Bone marrow (tissue), 2 donors: Measurements from ENCODE around the gene CD109.
A peak's percentile ranks its signal among the peaks of the same experiment; 100 is the strongest.
"Not testable (repeated sequence)": the region's sequence is repeated elsewhere in the genome, so short reads cannot be mapped to it uniquely, and the experiment has no call there.

Experiments
- DNase-seq, 2 donors: peaks; one replicate each; lab custom pipeline; 2025; lab: John Stamatoyannopoulos, UW

The CD109 gene

DNA sequence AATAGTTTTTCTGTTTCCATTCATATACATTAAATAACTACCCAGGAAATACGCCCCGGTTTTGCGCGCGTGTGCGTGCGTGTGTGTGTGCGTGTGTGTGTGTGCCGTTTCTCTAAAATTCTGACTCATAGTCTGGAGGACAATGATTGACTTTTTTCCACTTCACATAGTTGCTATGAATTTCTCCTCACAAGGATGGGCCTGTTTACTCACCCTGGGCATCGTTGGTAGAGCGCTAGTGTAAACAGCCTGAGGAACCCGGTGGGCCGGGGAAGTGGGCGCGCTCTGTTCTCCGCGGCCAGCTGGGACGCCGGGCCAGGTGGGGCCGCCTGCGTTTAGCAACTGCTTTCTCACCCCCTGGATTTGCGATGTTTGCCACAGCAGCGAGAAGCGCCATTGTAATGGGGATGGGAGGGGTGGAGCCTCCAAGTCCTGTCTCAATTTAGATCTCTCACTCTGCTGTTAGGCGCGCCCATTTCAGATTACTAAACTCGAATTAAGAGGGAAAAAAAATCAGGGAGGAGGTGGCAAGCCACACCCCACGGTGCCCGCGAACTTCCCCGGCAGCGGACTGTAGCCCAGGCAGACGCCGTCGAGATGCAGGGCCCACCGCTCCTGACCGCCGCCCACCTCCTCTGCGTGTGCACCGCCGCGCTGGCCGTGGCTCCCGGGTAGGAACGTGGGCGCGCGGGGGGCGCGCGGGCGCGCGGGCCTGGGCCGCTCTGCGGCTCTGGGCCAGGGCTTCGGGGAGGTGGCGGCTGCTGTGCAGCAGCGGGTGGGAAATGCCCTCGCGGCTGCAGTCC is at the start of gene CD109:
Gene CD109, plus strand, starts transcription at position 585 of the 803 bp plus-strand sequence. Its CDS starts 13 bp downstream, at position 598.
- peak; percentile 52 to 93 for DNase-seq

DNA sequence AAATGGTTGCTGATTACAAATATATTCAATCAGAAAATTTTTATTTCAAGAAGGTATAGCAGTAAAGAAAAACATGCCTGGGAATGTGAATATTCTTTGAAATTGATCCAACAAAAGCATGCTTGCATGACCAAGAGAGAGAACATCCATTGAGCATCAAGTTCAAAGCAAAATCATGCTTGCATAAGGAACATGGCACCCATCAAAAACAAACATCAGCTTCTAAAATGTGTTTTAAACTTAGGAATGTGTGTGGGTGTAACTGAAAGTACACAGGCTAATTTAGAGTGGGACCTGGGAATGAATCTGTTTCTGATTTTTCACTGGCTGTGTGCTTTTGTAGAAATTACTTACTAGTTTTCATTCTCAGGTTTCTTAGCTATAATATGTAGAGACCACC is 47.8 kb upstream of the CD109 start:
- DNase-seq: no peak

DNA sequence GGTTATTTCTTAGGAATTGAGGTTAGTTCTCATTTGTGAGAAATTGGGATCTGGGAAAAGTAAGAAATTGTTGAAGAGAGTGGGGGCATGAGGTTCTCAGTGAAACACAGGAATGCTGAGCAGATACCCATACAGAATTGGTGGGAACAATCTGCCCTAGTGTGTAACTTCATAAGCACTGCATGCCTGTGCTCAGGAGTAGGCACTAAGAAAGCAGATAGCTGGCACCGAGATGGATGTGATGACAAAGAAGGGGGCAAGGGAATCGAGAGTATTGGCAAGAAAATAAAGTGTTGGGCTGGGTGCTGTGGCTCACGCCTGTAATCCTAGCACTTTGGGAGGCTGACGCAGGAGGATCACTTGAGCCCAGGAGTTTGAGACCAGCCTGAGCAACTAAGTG is 46.2 kb upstream of the CD109 start:
- no peak for DNase-seq

- peak; percentile 33 to 46 for DNase-seq
Observed at GRCh38 chr6:73652637-73653570, 43.1 kb upstream of the CD109 start.

DNA sequence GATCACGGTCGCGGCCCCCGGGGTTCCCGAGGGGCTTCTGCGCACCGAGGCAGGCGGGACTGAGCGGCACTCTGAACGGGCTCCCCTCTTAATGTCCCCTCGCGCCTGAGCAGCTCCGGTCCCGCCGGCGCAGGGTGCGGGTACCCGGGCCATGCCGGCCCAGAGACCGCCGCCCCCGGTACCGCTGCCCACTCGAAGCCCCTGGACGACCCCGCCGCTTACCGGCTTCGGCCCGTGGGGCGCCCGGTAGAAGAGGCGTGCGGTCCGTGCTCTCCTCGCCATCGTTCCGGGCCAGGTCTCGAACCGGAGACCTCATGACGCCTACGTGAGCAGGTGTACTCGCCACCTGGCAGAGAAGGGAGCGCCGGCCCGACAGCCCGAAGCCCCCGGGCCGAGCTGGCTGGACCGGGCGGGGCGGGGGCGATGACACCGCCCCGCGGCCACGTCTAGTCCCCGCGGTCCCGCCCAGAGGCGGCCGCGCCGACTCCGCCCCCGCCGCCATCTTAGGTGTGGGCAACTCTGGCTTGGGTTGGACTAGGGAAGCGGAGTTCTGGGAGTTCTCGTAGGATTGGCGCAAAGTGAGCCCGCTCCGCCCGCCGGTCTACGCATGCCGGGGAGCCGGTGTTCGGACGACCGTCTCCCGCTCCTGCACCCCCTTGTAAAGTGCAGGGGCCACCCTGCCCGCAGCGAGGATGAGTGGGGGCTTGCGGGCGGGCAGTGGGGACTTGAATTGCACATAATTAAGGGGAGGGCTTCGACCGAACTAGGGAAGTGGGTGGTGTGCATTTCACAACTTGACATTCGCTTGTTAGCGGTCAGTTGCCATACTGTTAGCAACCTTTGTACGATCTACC is 42.2 kb upstream of the CD109 start, which contains the start of gene SLC17A5:
Gene SLC17A5, minus strand, starts transcription at position 422 of the 854 bp plus-strand sequence. Its CDS starts 106 bp downstream, at position 316.
- DNase-seq: peak; percentile 86 to 87

GRCh38 chr6:73655341-73655917 is 40.6 kb upstream of the CD109 start:
- no peak for DNase-seq

GRCh38 chr6:73656531-73657145 is 39.4 kb upstream of the CD109 start:
- DNase-seq: no peak

- no peak for DNase-seq
Observed at GRCh38 chr6:73657201-73657600, 38.8 kb upstream of the CD109 start.

- DNase-seq: no peak
Observed at GRCh38 chr6:73664701-73665100, 31.3 kb upstream of the CD109 start.

GRCh38 chr6:73665686-73666319 is 30.2 kb upstream of the CD109 start:
- peak in 1 of 2 donors; percentile 30 for DNase-seq

- DNase-seq: no peak
Observed at GRCh38 chr6:73666393-73666792, 29.6 kb upstream of the CD109 start.

GRCh38 chr6:73667798-73668197 is 28.2 kb upstream of the CD109 start:
- no peak for DNase-seq

DNA sequence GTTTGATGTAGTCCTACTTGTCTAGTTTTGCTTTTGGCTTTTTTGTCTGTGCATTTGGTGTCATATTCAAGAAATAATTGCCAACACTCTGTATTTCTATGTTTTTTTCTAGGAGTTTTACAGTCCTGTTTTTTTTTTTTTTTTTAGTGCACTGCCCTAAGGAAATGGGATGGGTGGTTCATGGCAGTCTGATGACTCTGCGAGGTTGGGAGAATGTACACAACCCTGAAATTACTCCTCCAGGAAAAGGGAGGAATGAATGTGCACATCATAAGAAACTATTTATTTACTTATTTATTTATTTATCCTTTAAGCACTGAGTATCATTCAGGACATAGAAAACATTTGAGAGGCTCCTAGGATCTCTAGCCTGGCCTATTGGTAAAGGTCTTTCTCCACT is 27.0 kb upstream of the CD109 start:
- DNase-seq: no peak

DNA sequence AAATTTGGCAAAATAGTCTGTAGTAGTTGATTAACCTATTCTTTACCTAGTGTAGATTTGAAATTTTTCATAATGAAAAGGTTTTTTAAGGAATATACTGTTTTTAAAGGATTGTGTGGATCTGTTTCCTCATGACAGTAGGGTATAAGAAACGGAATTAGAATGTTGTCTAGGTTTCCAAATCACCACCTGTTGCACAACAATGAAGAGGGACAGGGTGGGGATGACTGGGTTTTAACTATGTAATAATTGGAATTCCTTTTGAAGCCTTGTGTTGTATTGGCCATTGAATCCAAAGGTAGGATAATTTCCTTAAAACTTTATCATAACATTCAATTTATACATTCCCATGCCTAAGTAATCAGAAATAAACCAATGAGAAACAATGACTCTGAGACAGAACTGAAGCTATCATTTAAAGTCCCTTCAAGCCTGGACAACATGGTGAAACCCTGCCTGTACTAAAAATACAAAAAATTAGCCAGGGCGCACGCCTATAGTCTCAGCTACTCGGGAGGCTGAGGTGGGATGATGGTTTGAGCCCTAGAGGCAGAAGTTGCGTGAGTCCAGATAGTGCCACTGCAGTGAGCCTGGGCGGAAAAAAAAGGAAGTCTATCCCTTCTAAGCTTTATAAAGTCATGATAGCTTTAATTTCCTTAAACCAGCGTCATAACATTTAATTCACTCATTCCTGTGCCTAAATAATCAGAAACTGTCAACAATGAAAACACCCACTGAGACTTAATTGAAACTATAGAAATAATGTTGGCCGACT is 23.9 kb upstream of the CD109 start:
- DNase-seq: peak in 1 of 2 donors; percentile 33

- peak; percentile 10 to 67 for DNase-seq
Observed at GRCh38 chr6:73675466-73676098, 20.4 kb upstream of the CD109 start.

GRCh38 chr6:73679009-73679408 is 17.0 kb upstream of the CD109 start:
- DNase-seq: no peak

DNA sequence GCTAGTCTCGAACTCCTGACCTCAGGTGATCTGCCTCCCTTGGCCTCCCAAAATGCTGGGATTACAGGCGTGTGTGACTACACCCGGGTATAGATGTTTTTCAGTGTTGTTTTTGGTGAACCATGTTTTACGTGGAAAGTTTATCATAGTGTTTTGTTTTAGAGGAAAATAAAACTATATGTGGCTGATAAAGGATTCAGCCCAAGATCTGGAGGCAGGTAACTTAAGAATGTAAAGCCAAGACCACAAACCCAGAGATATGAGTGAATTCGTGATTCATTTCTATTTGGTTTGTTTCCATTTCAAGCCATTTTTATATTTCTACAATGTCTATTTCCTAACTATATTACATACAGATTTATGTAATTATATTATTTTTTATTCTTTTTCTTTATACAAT is 16.2 kb upstream of the CD109 start:
- not testable (repeated sequence) for DNase-seq

DNA sequence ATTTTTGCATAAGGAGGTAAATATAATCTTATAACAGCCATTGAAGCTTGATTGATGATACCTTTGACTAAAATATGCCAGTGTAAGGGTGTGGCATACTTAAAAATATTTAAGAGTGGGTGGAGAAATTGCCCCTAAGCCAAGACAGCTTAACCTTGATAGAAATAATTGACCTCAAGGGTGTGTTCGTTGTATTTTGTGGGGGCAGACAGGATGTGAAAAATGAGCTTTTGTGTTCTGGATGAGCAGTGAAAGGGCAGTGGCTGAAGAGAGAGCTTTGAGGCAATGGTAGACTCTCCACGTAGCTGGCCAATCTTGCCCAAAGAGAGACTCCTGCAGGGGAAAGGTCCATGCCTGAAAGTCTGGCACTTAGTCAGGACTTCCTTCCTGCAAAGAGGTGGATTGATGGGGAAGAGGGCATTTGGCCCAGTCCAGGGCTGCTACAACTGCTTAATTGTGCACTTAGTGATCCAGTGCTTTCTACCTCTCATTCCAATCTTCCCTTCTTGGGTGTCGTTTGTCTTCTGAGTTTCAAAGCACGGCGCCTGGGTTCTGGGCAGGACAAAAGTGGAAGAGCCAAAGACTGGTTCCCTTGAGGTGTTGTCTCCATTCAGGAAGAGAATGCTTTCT is 15.6 kb upstream of the CD109 start:
- DNase-seq: no peak

- not testable (repeated sequence) for DNase-seq
Observed at GRCh38 chr6:73683574-73683973, 12.4 kb upstream of the CD109 start.
